ENCODE data around the gene QSOX2. TPM values are rescaled to one million over a fixed set of nuclear protein-coding genes. Genes with fewer than 3 reads are reported as not detected.

Gene QSOX2
- total RNA-seq, 1 experiment from 2014 or later, result 34.6 TPM

DNA sequence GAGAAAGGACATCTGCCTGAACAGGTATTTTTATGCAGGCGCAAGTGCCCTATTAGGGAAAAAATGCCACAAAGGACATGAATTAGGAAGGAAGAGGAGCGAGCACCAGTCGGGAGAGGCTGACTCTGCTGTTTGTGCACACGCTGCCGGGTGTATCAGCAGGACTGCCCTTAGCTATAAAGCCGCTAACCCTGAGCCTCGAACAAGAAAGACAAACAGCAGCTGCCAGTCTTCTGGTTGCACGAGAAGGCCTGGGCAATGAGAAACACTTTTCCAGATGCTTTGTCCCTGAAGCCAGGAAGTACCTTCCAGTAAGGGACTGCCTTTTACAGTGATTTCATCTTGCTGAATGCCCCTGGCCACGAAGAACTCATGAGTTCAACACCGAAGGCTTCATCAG is 12.6 kb downstream of the QSOX2 start:
- no peak overlapping the region for H3K4me2 ChIP-seq (ENCODE audit: low read length)
- no peaks in the 10 kb centered on the region for H3K9me3 ChIP-seq (ENCODE audit: control insufficient read depth in 1 of 2, insufficient read depth in 1 of 2, low read depth in 1 of 2, low read length in 2 of 2)
- no peak overlapping the region for H2AFZ ChIP-seq (ENCODE audit: low read depth, low read length, poor library complexity, severe bottlenecking)
- peaks cover 12 to 29% of the 10 kb centered on the region in 2 experiments for H3K4me1 ChIP-seq (ENCODE audit: control insufficient read depth in 1 of 2, insufficient read depth in 2 of 2, low read length in 2 of 2)
- POLR2A ChIA-PET, result no interaction called here
- H3K9ac ChIP-seq (ENCODE audit: low read length), result no peak overlapping the region
- no TSS peak for BruUV-seq (replicated peaks)
- CTCF ChIA-PET, result no interaction called here
- intact Hi-C loops (cut with micrococcal nuclease), result no loop called here
- TF ChIP-seq EZH2 (IDR thresholded peaks at IDR 0.05) (no peak), EGR1 (IDR thresholded peaks at IDR 0.05; ENCODE audit: low read depth) (no peak), FOSL1 (IDR thresholded peaks at IDR 0.05; ENCODE audit: low read depth) (no peak), ZNF274 (IDR thresholded peaks at IDR 0.05; ENCODE audit: low read depth, low read length) (no peak), ZFX (IDR thresholded peaks at IDR 0.05) (no peak), CEBPB (IDR thresholded peaks at IDR 0.05; ENCODE audit: low read depth) (no peak), ELF1 (IDR thresholded peaks at IDR 0.05; ENCODE audit: borderline replicate concordance, low read depth) (no peak)
- TF ChIP-seq, protein P1, sequence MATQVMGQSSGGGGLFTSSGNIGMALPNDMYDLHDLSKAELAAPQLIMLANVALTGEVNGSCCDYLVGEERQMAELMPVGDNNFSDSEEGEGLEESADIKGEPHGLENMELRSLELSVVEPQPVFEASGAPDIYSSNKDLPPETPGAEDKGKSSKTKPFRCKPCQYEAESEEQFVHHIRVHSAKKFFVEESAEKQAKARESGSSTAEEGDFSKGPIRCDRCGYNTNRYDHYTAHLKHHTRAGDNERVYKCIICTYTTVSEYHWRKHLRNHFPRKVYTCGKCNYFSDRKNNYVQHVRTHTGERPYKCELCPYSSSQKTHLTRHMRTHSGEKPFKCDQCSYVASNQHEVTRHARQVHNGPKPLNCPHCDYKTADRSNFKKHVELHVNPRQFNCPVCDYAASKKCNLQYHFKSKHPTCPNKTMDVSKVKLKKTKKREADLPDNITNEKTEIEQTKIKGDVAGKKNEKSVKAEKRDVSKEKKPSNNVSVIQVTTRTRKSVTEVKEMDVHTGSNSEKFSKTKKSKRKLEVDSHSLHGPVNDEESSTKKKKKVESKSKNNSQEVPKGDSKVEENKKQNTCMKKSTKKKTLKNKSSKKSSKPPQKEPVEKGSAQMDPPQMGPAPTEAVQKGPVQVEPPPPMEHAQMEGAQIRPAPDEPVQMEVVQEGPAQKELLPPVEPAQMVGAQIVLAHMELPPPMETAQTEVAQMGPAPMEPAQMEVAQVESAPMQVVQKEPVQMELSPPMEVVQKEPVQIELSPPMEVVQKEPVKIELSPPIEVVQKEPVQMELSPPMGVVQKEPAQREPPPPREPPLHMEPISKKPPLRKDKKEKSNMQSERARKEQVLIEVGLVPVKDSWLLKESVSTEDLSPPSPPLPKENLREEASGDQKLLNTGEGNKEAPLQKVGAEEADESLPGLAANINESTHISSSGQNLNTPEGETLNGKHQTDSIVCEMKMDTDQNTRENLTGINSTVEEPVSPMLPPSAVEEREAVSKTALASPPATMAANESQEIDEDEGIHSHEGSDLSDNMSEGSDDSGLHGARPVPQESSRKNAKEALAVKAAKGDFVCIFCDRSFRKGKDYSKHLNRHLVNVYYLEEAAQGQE (IDR thresholded peaks at IDR 0.05; ENCODE audit: low read depth), result no peak
- DNase-seq (ENCODE audit: low read depth, low spot score) (no peak), ATAC-seq (no peak)
- H3K27ac ChIP-seq (ENCODE audit: low read depth, low read length), result no peak overlapping the region
- no peaks in the 10 kb centered on the region for H4K20me1 ChIP-seq (ENCODE audit: insufficient read depth)
- H3K79me2 ChIP-seq (ENCODE audit: insufficient read depth, low read length), result peaks cover 88% of the 10 kb centered on the region
- RAD21 ChIA-PET (ENCODE audit: low non-redundant PET in 1 of 2, low total read pairs in 2 of 2, uncharacterized antibody in 2 of 2, unreplicated experiment in 2 of 2), result no interaction called here
- H3K4me3 ChIP-seq (replicated peaks in 1 of 2; ENCODE audit: low read depth in 1 of 2, low read length in 2 of 2), result no peak overlapping the region
- no peaks in the 10 kb centered on the region for H3K27me3 ChIP-seq (ENCODE audit: insufficient read depth, low read length)
- H3K36me3 ChIP-seq (ENCODE audit: control insufficient read depth in 1 of 2, insufficient read depth in 2 of 2, low read length in 2 of 2), result peaks cover 2 to 26% of the 10 kb centered on the region in 2 experiments; a peak in 3 of 4 replicates
- H3K9me2 ChIP-seq (ENCODE audit: insufficient read depth), result no peaks in the 10 kb centered on the region
